D721Med (cell line): ENCODE results near the gene TFIP11.

Experiments used
- DNase-seq: peaks from one replicate; pipeline ENCODE4 v3.0.0; 2011; ENCODE audit warnings: low spot score; ENCODE audit not compliant: insufficient read length
- FAIRE-seq: peaks from 2 replicates; lab custom pipeline; 2011; peaks lifted over from hg19 to GRCh38; lab: Jason Lieb, UNC
- TF ChIP-seq, protein P1 (sequence below): IDR thresholded peaks from 2 replicates; pipeline ENCODE4 v1.5.1; 2012; ENCODE audit warnings: mild to moderate bottlenecking, control low read depth; ENCODE audit not compliant: insufficient read depth; ENCODE audit errors: missing control alignments

The TFIP11 gene

DNA sequence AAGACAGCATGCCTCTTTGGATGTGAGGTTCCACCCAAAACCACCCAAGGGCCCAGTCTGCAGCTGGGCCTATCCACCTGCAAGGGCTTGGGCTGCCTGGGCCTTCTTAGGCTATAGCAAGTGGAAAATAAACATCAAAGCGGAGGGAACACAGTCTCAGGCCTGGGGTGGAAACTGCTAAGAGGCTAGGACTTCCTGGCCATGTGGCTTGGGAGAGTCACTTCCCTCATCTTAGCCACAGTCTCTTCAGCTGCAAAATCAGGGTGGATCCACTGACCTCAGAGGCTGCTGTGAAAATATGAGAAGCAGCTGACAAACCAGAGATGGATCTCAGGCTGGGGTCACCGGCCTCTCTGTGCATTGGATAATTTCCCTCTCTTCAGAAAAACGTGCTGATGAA lies 30.6 kb upstream of the TFIP11 start:
- TF ChIP-seq, protein P1, sequence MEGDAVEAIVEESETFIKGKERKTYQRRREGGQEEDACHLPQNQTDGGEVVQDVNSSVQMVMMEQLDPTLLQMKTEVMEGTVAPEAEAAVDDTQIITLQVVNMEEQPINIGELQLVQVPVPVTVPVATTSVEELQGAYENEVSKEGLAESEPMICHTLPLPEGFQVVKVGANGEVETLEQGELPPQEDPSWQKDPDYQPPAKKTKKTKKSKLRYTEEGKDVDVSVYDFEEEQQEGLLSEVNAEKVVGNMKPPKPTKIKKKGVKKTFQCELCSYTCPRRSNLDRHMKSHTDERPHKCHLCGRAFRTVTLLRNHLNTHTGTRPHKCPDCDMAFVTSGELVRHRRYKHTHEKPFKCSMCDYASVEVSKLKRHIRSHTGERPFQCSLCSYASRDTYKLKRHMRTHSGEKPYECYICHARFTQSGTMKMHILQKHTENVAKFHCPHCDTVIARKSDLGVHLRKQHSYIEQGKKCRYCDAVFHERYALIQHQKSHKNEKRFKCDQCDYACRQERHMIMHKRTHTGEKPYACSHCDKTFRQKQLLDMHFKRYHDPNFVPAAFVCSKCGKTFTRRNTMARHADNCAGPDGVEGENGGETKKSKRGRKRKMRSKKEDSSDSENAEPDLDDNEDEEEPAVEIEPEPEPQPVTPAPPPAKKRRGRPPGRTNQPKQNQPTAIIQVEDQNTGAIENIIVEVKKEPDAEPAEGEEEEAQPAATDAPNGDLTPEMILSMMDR: no peak
- DNase-seq (no peak), FAIRE-seq (no peak)

DNA sequence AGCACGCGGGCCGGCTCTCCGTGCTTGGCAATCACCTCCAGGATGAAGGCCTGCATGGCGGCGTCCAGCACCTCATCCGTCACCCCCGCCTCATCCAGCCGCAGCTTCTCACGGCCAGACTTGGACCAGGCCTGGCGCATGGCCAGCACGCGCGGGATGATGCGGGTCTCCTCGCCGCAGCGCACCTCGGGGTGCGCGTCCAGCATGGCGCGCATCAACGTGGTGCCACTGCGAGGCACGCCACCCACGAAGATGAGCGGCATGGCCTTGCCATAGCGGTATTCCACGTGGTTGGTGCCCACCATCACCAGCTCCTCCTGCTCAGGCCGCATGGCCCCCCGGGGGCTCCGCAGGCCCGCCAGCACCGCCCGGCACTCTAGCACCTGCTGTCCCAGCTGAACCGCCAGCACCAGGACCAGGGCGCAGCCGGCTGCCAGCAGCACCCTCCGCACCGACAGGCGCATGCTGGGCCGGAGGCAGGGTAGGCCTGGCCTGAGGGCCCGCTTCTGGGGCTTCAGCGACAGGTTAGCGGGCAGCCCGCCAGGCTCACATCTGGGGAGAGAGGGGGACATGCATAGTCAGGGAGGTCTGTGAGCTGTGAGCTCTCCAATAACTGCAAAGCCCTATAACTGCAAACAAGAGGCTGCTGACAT lies 29.0 kb upstream of the TFIP11 start:
- DNase-seq (no peak), FAIRE-seq (no peak)
- TF ChIP-seq, protein P1: no peak

DNA sequence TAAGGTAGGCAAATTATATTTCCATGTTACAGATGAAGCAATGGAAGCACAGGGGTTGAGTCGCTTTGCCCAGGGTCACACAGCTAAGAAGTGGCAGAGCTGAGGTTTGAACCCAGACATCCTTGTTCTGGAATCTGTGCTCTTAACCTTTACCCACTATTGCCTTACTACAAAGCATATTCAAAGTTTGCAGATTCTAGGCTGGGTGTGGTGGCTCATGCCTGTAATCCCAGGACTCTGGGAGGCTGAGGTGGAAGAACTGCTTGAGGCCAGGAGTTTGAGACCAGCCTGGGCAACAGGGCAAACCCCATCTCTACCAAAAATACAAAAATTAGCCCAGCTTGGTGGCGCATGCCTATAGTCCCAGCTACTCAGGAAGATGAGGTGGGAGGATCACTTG lies 27.8 kb upstream of the TFIP11 start:
- DNase-seq (no peak), FAIRE-seq (no peak)
- TF ChIP-seq, protein P1: no peak

DNA sequence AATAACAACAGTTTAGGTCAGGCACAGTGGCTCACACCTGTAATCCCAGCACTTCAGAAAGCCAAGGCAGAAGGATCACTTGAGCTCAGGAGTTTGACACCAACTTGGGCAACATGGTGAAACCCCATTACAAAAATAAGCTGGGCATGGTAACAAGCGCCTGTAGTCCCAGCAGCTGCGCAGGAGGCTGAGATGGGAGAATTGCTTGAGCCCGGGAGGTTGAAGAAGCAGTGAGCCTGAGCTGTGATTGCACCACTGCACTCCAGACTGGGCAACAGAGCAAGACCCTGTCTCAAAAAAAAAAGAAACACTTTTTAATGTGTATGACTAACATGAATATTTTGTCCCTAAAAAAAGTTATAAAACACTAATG lies 24.5 kb upstream of the TFIP11 start:
- TF ChIP-seq, protein P1: no peak
- DNase-seq (no peak), FAIRE-seq (no peak)

DNA sequence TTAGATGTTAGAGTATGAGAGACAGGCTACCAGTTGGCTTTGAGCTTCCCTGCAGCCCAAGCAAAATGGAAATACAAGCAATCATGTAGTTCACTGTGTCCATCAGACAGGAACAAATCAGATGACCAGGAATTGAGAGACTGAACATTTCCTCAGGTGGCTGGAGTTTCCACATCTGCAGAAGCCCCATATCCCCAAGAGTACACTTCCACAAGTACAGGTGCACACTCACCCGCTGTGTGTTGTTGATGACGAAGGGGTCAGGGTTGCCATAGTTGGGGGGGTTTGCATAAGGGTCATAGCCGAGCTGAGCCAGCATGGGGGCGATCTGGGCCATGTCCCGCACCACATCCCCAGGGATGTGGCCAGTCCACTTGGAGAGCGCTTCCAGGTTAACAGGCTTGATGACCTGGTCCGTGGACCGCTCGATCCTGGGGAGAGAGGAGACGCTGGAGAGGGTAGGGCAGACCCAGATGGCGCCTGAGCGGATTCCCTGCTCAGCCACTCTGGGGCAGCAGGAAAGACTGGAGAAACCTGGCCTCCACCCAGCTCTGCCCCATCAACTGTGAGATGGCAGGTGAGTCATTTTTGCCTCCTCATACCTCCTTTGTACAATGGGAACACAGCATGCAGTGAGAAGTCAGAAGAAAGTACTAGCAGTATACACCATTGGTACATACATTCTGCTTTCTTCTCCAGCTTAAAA lies 23.9 kb upstream of the TFIP11 start:
- FAIRE-seq: no peak
- DNase-seq: no peak

DNA sequence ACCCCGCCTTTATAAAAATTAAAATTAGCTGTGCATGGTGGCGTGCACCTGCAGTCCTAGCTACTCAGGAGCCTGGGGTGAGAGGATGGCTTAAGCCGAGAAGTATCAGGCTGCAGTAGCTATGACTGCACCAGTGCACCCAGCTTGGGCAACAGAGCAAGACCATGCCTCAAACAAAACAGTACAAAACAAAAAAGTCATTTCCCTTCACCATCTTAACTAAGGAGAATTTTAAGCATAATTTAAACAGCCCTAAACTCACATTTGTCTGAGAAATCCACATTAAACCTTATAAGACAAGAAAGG lies 23.3 kb upstream of the TFIP11 start:
- FAIRE-seq (no peak), DNase-seq (no peak)
- TF ChIP-seq, protein P1: no peak

More for the DNA sequence above, 23.9 kb upstream of the TFIP11 start:
- TF ChIP-seq, protein P1: no peak
